ENCODE measurements around the gene SFMBT2. TPM values are rescaled to one million over a fixed set of nuclear protein-coding genes. Genes with fewer than 3 reads are reported as not detected.

Gene SFMBT2
- polyA plus RNA-seq, 1 donor = 7.9 TPM

GRCh38 chr10:7362471-7362870 is 48.4 kb downstream of the SFMBT2 start:
- DNase-seq = no peak

GRCh38 chr10:7361316-7361715 is 49.5 kb downstream of the SFMBT2 start:
- DNase-seq = no peak

GRCh38 chr10:7359954-7360353 is 50.9 kb downstream of the SFMBT2 start:
- DNase-seq = no peak

GRCh38 chr10:7359356-7359755 is 51.5 kb downstream of the SFMBT2 start:
- DNase-seq = no peak

- no peak for DNase-seq
Measured at GRCh38 chr10:7357193-7357592, 53.6 kb downstream of the SFMBT2 start.

- no peak for DNase-seq
Measured at GRCh38 chr10:7354330-7355047, 56.3 kb downstream of the SFMBT2 start.

GRCh38 chr10:7351894-7352293 is 58.9 kb downstream of the SFMBT2 start:
- no peak for DNase-seq

- no peak for DNase-seq
Measured at GRCh38 chr10:7350541-7351195, 60.2 kb downstream of the SFMBT2 start.

GRCh38 chr10:7345717-7346116 is 65.1 kb downstream of the SFMBT2 start:
- DNase-seq = no peak

- no peak for DNase-seq
Measured at GRCh38 chr10:7343040-7343439, 67.8 kb downstream of the SFMBT2 start.

GRCh38 chr10:7340179-7340874 is 70.5 kb downstream of the SFMBT2 start:
- DNase-seq = no peak

- no peak for DNase-seq
Measured at GRCh38 chr10:7339510-7339909, 71.3 kb downstream of the SFMBT2 start.

- DNase-seq = no peak
Measured at GRCh38 chr10:7338469-7338868, 72.4 kb downstream of the SFMBT2 start.

GRCh38 chr10:7337431-7338171 is 73.2 kb downstream of the SFMBT2 start:
- DNase-seq = no peak

GRCh38 chr10:7335977-7336376 is 74.9 kb downstream of the SFMBT2 start:
- no peak for DNase-seq

- no peak for DNase-seq
Measured at GRCh38 chr10:7334642-7334964, 76.2 kb downstream of the SFMBT2 start.

- DNase-seq = no peak
Measured at GRCh38 chr10:7333961-7334641, 76.7 kb downstream of the SFMBT2 start.

GRCh38 chr10:7329219-7329618 is 81.6 kb downstream of the SFMBT2 start:
- no peak for DNase-seq

- DNase-seq = no peak
Measured at GRCh38 chr10:7327885-7328284, 82.9 kb downstream of the SFMBT2 start.

GRCh38 chr10:7322623-7323022 is 88.2 kb downstream of the SFMBT2 start:
- no peak for DNase-seq

- DNase-seq = no peak
Measured at GRCh38 chr10:7320072-7320471, 90.8 kb downstream of the SFMBT2 start.

- DNase-seq = no peak
Measured at GRCh38 chr10:7319632-7320031, 91.2 kb downstream of the SFMBT2 start.

GRCh38 chr10:7318836-7319235 is 92.0 kb downstream of the SFMBT2 start:
- no peak for DNase-seq

Measured in hindlimb muscle (tissue), 1 donor.